Stimulated activated CD4-positive, alpha-beta T cell treated with anti-CD3 and anti-CD28 coated beads, Interleukin-4, amount 100 ng/mL, for 24 hours (primary cell): Measurements from ENCODE around the gene KLK7.
"Not testable (repeated sequence)": the region's sequence is repeated elsewhere in the genome, so short reads cannot be mapped to it uniquely, and the experiment has no call there.

ENCODE experiments used
- DNase-seq: peaks from one replicate; pipeline ENCODE4 v3.0.0-alpha.2; 2020

KLK7 gene

GRCh38 chr19:51010066-51010795 is 26.5 kb upstream of the KLK7 start:
- DNase-seq = no peak

- DNase-seq = no peak
Measured at GRCh38 chr19:51009061-51009891, 25.6 kb upstream of the KLK7 start.

GRCh38 chr19:51007488-51007887 is 23.8 kb upstream of the KLK7 start:
- no peak for DNase-seq

DNA sequence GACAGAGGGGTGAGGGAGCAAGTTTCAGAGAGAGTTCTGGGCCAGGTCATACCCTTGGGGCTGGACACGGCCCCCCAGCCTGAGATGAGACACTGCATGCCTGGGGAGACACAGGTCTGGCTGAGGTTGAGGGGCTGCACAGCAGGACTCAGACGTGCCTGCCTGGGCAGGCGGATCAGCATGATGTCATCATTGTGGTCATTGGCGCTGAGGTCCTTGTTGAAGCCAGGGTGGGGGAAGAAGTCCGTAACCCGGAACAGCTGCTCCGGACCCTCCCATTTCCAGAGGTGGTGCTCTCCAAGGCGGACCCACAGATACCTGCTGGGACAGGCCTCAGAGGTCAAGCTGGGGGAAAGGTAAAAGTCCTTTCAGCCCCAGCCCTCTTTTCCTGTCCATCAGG is 22.7 kb upstream of the KLK7 start:
- no peak for DNase-seq

DNA sequence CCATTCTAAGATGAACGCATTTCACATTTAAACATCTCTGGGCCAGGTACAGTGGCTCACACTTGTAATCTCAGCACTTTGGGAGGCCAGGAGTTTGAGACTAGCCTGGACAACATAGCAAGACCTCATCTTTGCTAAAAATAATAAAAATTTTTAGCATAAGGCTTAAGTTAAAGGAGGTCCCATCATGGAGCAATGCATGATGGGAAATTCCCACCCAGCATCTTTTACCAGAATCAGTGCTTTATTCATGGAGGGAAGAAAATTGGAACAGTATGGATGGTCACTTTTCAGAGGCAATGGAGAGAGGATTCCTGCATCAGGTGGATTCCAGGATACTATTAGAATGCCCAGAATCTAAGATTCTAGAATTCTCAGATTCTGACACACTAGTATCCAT is 21.5 kb upstream of the KLK7 start:
- DNase-seq = no peak

DNA sequence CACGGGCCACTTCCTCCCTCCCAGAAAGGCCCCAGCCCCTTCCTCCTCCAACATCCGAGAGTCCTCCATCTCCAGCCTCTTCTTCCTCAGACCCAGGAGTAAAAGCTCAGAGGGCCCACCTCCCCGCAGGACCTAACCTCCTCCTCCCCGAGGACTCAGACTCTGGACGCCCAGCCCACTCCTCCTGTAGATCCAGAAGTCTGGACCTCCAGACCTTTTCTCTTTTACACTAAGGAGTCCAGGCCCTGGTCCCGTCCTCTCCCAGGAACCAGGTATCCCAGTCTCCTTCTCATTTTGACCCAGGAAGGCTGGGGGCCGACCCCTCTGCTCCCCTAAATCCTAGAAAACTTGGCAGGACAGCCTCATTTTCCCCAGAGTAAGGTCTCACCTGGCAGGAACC is 19.6 kb upstream of the KLK7 start:
- DNase-seq = no peak

DNA sequence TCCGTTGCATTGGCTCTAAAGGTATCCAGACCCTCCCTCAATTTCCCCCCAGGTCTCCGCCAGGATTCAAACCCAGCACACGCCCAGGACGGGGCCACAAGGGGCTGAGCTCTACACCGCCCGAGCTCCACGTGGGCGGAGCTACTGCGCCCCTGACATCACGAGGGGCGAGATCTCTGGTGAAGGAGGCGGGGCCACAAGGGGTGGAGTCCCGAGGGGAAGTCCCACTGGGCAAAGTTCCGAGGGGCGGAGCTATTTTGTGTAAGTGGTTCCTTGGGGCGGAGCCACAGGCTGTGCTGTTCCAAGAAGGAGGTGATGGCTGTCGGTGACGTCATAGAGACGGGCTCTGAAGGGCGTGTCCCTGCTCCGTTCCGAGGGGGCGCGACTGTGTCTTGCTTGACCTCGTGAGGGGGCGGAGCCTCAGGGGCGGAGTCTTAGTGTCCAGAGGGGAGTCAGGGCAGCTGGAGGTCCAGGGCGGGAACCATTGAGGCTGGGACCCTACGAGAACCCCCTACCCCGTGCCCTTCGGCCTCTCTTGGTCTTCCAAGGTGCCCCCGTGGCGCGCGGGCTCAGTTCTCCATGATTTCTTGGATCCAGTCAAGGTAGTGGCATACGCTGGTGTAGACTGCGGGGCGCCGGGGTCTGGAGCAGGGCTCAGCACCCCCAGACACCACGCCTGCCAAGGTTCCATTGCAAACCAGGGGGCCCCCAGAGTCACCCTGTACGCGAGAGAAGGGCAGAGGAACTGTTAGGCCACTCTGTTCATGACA is 19.0 kb upstream of the KLK7 start:
- no peak for DNase-seq

- no peak for DNase-seq
Measured at GRCh38 chr19:51002089-51002532, 18.4 kb upstream of the KLK7 start.

- no peak for DNase-seq
Measured at GRCh38 chr19:51001515-51001914, 17.8 kb upstream of the KLK7 start, which contains the start of gene KLK8. Gene KLK8 (minus strand): TSS chr19:51001604. CDS start chr19:51001167, 437 bp downstream.

DNA sequence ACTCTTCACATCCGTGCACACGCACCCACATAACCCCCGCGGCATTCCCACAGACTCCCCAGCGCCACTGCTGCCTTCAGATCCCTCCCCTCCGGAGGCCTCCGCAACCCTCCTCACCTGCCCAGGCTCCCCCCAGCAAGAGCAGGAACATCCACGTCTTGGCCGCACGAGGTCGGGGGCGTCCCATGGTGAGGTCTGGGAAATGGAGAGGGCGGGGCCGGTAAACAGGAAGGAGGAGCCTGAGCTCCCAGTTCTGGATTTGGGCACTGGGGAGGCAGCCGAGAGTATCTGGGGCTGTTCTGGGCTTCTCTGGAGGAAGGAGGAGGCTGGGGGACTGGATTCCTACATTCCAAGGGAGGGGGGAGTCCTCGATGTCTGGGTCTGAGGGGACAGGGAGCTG is 17.3 kb upstream of the KLK7 start:
- no peak for DNase-seq

DNA sequence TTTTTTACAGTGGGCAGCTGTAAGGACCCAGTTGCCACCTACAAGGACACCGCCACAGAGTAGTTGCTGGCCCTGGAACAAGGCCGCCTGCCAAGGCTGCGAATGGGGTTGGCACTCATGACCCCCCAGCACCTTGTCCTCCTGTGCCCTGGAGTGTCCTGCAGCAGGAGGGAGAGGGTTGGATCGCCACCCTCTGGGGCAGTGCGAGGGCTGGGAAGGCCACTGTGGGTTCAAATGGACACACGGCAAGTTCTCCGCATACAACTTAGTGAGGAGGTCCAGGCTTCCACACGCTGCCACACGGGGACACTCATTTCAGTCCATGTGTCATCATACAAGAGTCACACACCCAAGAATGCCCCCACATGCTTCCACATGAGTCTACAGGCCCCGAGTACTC is 16.7 kb upstream of the KLK7 start:
- no peak for DNase-seq

GRCh38 chr19:50998686-50999085 is 15.0 kb upstream of the KLK7 start:
- no peak for DNase-seq

DNA sequence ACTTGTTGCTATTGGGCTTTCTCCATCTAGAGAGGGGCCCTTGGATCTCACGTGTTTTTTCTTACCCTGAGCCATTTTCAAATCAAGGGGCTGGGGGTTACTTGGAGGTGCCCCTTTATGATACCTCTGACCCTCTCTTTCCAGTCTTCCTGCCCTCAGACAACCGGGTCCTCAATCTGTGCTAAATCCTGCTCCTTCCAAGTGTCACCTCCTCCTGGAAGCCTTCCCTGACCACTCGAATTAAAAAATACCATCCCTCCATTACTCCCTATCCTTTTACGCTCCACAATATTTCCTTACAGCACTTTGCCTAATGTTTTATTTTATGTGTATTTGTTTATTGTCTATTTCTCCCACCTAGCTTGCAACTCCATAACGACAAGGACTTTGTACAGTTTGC is 14.3 kb upstream of the KLK7 start:
- DNase-seq = no peak

GRCh38 chr19:50994129-50994528 is 10.4 kb upstream of the KLK7 start:
- no peak for DNase-seq

DNA sequence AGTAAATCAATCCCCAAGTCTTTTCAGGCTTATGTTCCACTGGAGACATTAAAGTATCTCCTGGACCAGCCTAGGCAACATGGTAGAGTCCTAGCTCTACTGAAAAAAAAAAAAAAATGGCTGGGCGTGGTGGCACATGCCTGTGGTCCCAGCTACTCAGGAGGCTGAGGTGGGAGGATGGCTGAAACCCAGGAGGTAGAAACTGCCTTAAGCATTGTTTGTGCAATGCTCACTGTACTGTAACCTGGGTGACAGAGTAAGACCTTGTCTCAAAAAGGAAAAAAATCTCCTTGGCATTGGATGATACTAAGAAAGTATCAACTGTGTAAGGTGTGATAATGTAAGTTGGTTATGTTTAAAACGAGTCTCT is 8.9 kb upstream of the KLK7 start:
- no peak for DNase-seq

- DNase-seq = not testable (repeated sequence)
Measured at GRCh38 chr19:50984416-50984815, 699 bp upstream of the KLK7 start.

- no peak for DNase-seq
Measured at GRCh38 chr19:50982186-50982585, 1.5 kb downstream of the KLK7 start.

DNA sequence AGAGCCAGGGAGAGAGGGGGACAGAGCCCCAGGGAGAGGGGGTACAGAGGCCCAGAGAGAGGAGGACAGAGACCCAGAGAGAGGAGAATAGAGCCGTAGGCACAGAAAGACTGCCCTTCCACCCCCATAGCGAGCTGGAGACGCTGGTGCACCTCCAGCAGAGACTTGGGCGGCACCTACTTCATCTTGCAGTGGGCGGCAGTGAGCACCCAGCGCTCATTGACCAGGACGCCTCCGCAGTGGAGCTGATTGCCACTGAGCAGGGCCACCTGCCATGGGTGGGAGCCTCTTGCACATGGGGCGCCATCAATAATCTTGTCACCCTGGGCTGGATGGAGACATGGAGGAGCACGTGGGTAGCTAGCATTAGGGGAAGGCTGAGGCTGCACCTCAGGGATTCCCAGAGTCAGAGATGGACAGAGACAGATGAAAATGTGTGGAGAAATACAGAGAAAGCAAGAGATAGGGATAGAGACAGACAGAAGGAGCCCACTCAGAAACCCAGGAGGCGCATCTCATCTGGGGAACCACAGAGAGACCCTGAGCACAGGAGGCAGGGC is 2.0 kb downstream of the KLK7 start:
- DNase-seq = no peak

DNA sequence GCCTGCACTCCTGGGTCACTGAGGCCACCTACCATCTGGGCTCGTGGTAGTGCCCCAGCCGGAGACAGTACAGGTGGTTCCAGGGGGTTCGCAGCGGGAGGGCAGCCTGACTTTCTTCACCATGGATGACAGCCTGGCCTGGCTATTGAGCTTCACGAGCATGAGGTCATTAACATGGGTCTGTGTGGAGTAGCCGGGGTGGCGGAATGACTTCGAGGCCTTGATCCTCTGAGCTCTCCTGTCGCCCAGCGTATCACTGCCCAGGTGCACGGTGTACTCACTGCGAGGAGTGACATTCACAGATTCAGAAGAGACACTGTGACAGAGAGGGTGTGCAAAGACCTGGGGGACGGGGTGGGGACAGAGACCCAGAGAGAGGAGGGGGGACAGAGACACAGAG is 3.5 kb downstream of the KLK7 start:
- DNase-seq = no peak

- DNase-seq = no peak
Measured at GRCh38 chr19:50979758-50980157, 4.0 kb downstream of the KLK7 start.

GRCh38 chr19:50978772-50979390 is 4.8 kb downstream of the KLK7 start:
- DNase-seq = no peak

GRCh38 chr19:50977626-50978025 is 6.1 kb downstream of the KLK7 start:
- DNase-seq = no peak

DNA sequence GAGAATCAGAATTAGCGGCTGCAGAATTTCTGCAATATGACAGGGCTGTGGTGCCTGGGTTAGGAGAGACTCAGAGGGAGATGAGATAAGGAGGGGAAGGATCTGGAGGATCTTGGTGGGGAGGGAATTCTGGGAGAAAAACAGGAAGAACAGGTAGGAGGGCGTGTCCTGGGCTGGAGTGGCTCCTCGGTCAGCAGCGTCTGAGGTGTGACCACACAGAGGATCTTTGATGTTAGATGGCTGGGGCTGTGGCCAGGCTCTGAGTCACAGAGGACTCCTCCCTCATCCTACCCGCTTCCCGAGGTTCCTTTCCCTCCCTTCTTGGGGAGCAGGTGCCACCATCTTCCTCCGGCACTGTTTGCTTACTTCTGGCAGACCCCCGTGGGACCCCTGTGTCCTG is 8.0 kb downstream of the KLK7 start:
- DNase-seq = no peak
